Smooth muscle cell (in vitro differentiated cells): ENCODE data around the gene GAL3ST3. TPM values are rescaled to one million over a fixed set of nuclear protein-coding genes. Genes with fewer than 3 reads are reported as not detected.

Experiments used
- DNase-seq: peaks from one replicate; lab custom pipeline; 2025; ENCODE audit not compliant: unreplicated experiment; lab: John Stamatoyannopoulos, UW
- H2AFZ ChIP-seq: fragments of 200-600 bp; sonication (generic); 2 replicates; pipeline ENCODE4 v1.6.0; 2016; ENCODE audit warnings: antibody characterized with exemption, low read depth, mild to moderate bottlenecking
- H3F3A ChIP-seq: fragments of 200-600 bp; sonication (generic); 2 replicates; pipeline ENCODE4 v1.6.0; 2017; ENCODE audit warnings: antibody characterized with exemption, low read depth
- H3K27ac ChIP-seq: fragments of 200-600 bp; sonication (generic); 2 replicates; pipeline ENCODE4 v1.5.1; 2016; ENCODE audit warnings: low read depth, mild to moderate bottlenecking
- H3K27me3 ChIP-seq: fragments of 200-600 bp; sonication (generic); 2 replicates; pipeline ENCODE4 v1.6.1; 2016; ENCODE audit warnings: low read depth, mild to moderate bottlenecking
- H3K36me3 ChIP-seq: fragments of 200-600 bp; sonication (generic); 2 replicates; pipeline ENCODE4 v1.5.1; 2016; ENCODE audit warnings: low read depth
- H3K4me1 ChIP-seq: fragments of 200-600 bp; sonication (generic); 2 replicates; pipeline ENCODE4 v1.5.1; 2016; ENCODE audit warnings: low read depth
- H3K4me2 ChIP-seq: fragments of 200-600 bp; sonication (generic); 2 replicates; pipeline ENCODE4 v1.6.0; 2016; ENCODE audit warnings: mild to moderate bottlenecking
- H3K4me3 ChIP-seq: fragments of 200-600 bp; sonication (generic); 2 replicates; pipeline ENCODE4 v1.5.1; 2016; ENCODE audit warnings: mild to moderate bottlenecking
- H3K79me2 ChIP-seq: fragments of 200-600 bp; sonication (generic); 2 replicates; pipeline ENCODE4 v1.6.0; 2016; ENCODE audit warnings: low read depth, mild to moderate bottlenecking
- H3K9ac ChIP-seq: fragments of 200-600 bp; sonication (generic); 2 replicates; pipeline ENCODE4 v1.6.0; 2016; ENCODE audit warnings: low read depth
- H3K9me3 ChIP-seq: fragments of 200-600 bp; sonication (generic); replicated peaks from 2 replicates; pipeline ENCODE4 v1.5.1; 2016; ENCODE audit warnings: low read depth
- H4K20me1 ChIP-seq: fragments of 200-600 bp; sonication (generic); 2 replicates; pipeline ENCODE4 v1.6.0; 2016; ENCODE audit warnings: low read depth
- WGBS: methylation state at CpG from one replicate; pipeline ENCODE4 v1.1.7; 2016; ENCODE audit warnings: low lambda C conversion rate; 5-methylcytosine and 5-hydroxymethylcytosine counted together
- polyA plus RNA-seq: library from polyadenylated mRNA; unstranded; fragments of >200 nt; fragmentation: Nextera tagmentation; extraction: Ambion mirVana; gene quantifications from 2 replicates; pipeline ENCODE4 v1.2.1, GENCODE V29; 2016
- total RNA-seq: library from RNA; depleted of rRNA; stranded (reverse); fragments of >200 nt; gene quantifications from 2 replicates; pipeline ENCODE4 v1.2.3, GENCODE V29; 2014
- TF ChIP-seq, protein P1 (sequence below): fragments of 200-600 bp; sonication (generic); IDR thresholded peaks from 2 replicates; pipeline ENCODE4 v1.5.1; 2017; ENCODE audit warnings: borderline replicate concordance, mild to moderate bottlenecking, antibody characterized with exemption; ENCODE audit not compliant: insufficient read depth, poor library complexity, severe bottlenecking

GAL3ST3 gene
- total and polyA plus RNA-seq, 2 experiments from 2014 or later = 0.23 to 0.27 TPM

DNA sequence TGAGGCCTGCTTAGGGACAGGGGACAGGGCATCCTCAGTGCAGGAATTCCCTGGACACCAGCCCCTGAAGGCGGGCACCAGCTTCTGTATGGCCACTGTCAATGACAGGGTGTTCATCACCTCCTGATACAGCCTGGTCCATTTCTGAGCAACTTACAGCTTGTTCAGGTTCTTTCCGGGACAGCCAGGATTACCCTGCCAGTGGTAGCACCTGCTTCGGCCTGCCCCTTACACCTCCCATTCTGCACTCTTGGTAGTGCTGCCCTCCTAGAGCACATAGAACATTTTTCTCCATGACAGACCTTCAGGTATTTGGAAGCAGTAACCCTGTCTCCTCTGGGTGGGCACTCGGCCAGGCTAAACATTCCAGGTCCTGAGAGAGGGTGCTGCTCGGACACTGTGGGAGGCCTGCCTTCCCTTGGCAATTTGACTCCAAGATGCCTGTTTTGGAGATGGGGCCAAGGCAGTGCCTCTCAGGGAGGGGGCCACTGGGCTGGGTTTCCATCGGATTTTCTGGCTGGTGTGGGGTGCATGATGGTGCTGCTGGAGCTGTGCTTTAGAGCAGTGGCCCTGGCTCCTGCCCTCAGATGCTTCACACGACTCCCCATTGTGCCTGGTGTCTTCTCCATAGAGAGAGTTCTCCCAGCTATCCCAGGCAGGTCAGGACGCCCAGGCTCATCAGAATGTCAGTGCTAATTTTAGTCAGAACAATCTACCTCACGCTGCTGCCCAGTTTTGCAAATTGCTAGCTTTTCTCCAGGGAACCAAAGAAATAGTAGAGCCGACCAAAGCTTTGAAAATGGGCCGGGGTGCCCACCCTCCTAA, 1.2 kb downstream of the GAL3ST3 start:
- WGBS = 92% methylated on average over 11 of the region's 11 CpGs
- Histone ChIP-seq H3K4me3 (no peak overlapping the region), H3K27ac (no peak overlapping the region), H3K9ac (no peak overlapping the region), H2AFZ (no peak overlapping the region), H3K79me2 (peaks cover 6% of the 10 kb centered on the region), H3K36me3 (no peaks in the 10 kb centered on the region), H3F3A (peaks cover 11% of the 10 kb centered on the region), H3K9me3 (no peaks in the 10 kb centered on the region), H4K20me1 (no peaks in the 10 kb centered on the region), H3K4me1 (peaks cover 10% of the 10 kb centered on the region), H3K27me3 (peaks cover 3% of the 10 kb centered on the region), H3K4me2 (no peak overlapping the region)
- no peak for DNase-seq
- TF ChIP-seq, protein P1, sequence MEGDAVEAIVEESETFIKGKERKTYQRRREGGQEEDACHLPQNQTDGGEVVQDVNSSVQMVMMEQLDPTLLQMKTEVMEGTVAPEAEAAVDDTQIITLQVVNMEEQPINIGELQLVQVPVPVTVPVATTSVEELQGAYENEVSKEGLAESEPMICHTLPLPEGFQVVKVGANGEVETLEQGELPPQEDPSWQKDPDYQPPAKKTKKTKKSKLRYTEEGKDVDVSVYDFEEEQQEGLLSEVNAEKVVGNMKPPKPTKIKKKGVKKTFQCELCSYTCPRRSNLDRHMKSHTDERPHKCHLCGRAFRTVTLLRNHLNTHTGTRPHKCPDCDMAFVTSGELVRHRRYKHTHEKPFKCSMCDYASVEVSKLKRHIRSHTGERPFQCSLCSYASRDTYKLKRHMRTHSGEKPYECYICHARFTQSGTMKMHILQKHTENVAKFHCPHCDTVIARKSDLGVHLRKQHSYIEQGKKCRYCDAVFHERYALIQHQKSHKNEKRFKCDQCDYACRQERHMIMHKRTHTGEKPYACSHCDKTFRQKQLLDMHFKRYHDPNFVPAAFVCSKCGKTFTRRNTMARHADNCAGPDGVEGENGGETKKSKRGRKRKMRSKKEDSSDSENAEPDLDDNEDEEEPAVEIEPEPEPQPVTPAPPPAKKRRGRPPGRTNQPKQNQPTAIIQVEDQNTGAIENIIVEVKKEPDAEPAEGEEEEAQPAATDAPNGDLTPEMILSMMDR = no peak

DNA sequence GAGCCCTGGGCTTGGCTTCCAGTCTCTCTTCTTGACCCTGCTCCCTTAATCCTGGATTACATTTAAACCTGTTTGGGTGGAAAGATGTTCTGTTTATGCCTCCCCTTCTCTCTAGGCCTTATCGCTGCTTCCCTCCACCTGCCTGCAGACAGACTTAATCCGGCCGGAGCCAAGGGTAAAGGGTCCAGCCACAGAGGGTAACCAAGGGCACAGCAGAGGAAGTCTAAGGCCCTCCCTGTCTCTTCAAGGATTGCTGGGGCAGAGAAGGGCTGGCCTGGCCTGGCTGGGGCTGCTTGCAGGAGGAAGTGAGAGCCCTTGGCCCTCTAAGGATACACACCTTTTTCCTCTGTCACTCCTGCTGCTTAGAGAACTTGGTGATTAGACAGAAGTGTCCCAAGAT, 2.1 kb downstream of the GAL3ST3 start:
- no peak for DNase-seq
- Histone ChIP-seq H3K9me3 (no peaks in the 10 kb centered on the region), H3K27ac (no peak overlapping the region), H2AFZ (no peak overlapping the region), H3K4me1 (peaks cover 10% of the 10 kb centered on the region), H3K9ac (no peak overlapping the region), H3F3A (peaks cover 11% of the 10 kb centered on the region), H3K36me3 (no peaks in the 10 kb centered on the region), H3K27me3 (peaks cover 3% of the 10 kb centered on the region), H3K4me3 (no peak overlapping the region), H3K79me2 (no peaks in the 10 kb centered on the region), H3K4me2 (no peak overlapping the region), H4K20me1 (no peaks in the 10 kb centered on the region)
- 97% methylated on average over 3 of the region's 3 CpGs for WGBS
- TF ChIP-seq, protein P1 = no peak

DNA sequence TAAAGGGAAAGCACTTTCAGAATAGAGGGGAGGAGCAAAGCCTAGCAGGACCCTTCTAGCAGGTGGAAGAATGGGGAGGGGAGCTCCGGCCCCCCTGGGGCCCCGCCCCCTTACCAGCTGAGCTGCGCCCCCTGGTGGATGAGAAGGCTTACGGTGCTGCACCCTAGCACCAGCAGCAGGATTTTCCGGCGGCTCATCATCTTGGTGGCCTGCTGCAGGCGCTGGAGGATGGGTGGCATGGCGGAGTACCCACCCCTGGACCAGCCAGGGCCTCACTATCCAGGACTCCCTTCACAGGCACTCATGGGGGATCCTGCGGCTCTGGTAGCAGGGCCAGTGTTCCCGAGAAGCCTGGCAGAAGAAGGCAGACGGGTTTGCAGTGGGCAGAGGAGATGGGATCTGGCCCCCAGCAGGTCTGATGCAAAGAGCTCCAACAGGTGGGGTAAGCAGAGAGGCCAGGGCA, 3.8 kb downstream of the GAL3ST3 start:
- Histone ChIP-seq H3K27ac (no peak overlapping the region), H3K36me3 (no peaks in the 10 kb centered on the region), H3K4me2 (no peak overlapping the region), H3K9me3 (no peaks in the 10 kb centered on the region), H3K4me3 (no peak overlapping the region), H4K20me1 (no peaks in the 10 kb centered on the region), H3K9ac (no peak overlapping the region), H3K27me3 (peaks cover 3% of the 10 kb centered on the region), H3K4me1 (no peaks in the 10 kb centered on the region), H3F3A (no peaks in the 10 kb centered on the region), H3K79me2 (no peaks in the 10 kb centered on the region), H2AFZ (no peak overlapping the region)
- 20% methylated on average over 10 of the region's 11 CpGs for WGBS
- TF ChIP-seq, protein P1 = peak; percentile 93
- peak; percentile 15 for DNase-seq
